NB4 (cell line): Measurements from ENCODE around the gene GRN.

ENCODE experiments used
- DNase-seq: peaks from one replicate; pipeline ENCODE4 v3.0.0; 2010; ENCODE audit warnings: low read depth
- H3K4me3 ChIP-seq: one replicate; pipeline ENCODE4 v1.5.1; 2011; ENCODE audit warnings: mild to moderate bottlenecking, low read depth, low read length, moderate library complexity
- CTCF ChIP-seq: IDR thresholded peaks from one replicate; pipeline ENCODE4 v1.5.1; 2012; ENCODE audit warnings: low read depth, low read length
- MAX ChIP-seq: IDR thresholded peaks from 2 replicates; pipeline ENCODE4 v1.6.1; 2011; ENCODE audit warnings: low read depth, low read length
- MYC ChIP-seq: IDR thresholded peaks from 2 replicates; pipeline ENCODE4 v1.6.1; 2011; ENCODE audit warnings: low read depth, low read length
- POLR2A ChIP-seq: IDR thresholded peaks from 2 replicates; pipeline ENCODE4 v1.6.1; 2011; ENCODE audit warnings: mild to moderate bottlenecking; ENCODE audit not compliant: insufficient read length; ENCODE audit errors: extremely low read depth

The GRN gene

GRCh38 chr17:44344939-44345453 is at the start of gene GRN:
Gene GRN (plus strand): TSS chr17:44345302. CDS start chr17:44349165, 3,863 bp downstream.
- H3K4me3 ChIP-seq, result peak within 1 kb of the TSS; percentile 90
- DNase-seq, result peak; percentile 93

DNA sequence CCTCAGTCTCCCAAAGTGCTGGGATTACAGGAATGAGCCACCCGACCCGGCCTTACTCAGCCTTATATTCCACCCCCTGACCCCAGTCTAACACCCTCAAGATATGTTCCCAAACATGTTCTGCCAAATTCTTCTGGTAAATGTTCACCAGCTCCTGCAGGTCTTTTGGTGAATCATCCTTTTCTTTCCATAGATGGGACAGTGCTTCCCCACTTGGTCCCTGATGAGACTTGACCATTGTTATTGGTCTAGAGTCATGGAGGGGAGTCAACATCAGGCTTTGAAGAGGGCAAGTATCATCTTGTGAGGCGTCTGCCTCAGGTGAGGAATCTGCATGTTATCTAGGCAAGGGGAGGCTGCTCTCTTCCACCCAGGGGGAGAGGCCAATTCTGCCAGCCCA is 47.1 kb upstream of the GRN start:
- no peak overlapping the region for H3K4me3 ChIP-seq
- TF ChIP-seq CTCF (no peak), MYC (no peak), POLR2A (no peak), MAX (no peak)
- no peak for DNase-seq

More at GRCh38 chr17:44344939-44345453, at the start of gene GRN:
- TF ChIP-seq MAX, result peak; percentile 84
- TF ChIP-seq POLR2A, result peak; percentile 62
- TF ChIP-seq CTCF, result no peak
- TF ChIP-seq MYC, result 0 out of 2 replicates have a peak, but pooled peaks have one; percentile 22

- H3K4me3 ChIP-seq, result no peak overlapping the region
- DNase-seq, result no peak
- no peak for TF ChIP-seq CTCF
- no peak for TF ChIP-seq POLR2A
- TF ChIP-seq MAX, result no peak
- TF ChIP-seq MYC, result no peak
These were observed 40.5 kb upstream of the GRN start for GRCh38 chr17:44304651-44305050.

DNA sequence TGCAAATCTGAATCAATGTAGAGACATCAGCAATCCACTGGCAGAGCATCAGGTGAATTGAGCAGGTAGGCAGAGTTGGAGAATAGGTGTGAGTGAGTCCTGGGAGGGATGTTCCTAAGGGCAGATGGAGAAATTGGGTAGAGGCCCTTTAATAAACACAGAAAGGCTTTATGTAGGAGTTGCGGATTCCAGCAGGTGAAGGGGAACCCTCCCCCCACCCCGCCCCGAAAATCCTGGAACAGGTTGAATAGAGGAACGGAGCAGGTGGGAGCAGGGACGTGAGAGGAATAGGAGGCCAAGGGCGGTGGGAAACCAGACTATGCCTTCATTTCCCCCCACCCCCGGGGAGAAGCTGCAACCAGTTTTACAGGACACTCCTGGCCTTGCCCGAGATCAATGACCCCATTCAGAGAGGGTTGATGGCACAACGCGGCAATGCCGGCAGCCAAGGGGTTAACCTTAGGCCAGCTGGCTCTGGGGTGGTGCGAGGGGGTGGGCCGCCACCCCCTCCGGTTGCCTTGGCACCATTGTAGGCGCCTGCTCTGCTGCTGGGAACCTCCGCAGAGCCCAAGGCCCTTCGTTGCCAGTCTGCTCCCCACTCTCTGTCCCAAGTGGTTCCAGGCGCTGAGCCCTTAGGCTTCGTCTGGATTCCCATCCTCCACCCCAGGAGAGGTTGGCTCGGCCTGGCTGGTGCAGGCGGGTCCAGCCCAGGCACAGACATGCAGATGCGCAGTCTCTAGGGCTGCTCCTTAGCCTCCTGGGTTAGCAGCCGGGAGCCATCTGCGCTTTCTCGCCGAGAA is 37.5 kb upstream of the GRN start:
- H3K4me3 ChIP-seq, result no peak overlapping the region
- no peak for DNase-seq
- TF ChIP-seq CTCF, result no peak
- no peak for TF ChIP-seq MYC
- no peak for TF ChIP-seq POLR2A
- TF ChIP-seq MAX, result no peak

DNA sequence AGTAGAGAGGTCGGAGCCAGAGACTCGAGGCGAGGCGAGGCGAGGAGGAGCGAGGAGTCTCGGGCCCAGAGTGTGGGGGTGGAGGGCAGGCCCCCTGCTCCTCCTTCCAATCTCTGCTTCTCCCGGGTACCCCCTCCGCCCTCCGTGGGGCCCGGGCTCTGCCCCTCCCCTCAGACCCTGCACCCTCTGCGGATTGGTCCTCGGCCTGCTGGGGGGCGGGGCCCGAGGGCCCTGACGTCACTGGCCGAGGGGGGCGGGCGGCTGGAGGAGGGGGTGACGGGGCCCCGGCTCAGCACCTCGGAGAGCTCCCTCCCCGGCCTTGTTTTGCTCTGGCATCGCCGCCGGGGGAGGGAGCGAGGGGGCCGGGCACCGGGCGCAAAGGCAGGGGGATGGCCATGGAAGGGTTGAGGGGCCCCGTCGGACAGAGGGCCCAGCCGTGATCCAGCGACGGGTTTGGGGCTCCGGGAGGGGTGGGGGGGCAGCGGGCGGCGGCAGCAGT is 36.7 kb upstream of the GRN start, which contains the start of gene RUNDC3A:
Gene RUNDC3A (plus strand): TSS at position 282 of the 499 bp plus-strand sequence. CDS start 232 bp downstream, outside the sequence.
- H3K4me3 ChIP-seq, result no peak within 1 kb of the TSS
- peak; percentile 74 for DNase-seq

More for the DNA sequence above, 36.7 kb upstream of the GRN start, which contains the start of gene RUNDC3A:
- no peak for TF ChIP-seq POLR2A
- TF ChIP-seq CTCF, result no peak
- no peak for TF ChIP-seq MYC
